Dermis blood vessel endothelial cell (primary cell): Measurements from ENCODE around the gene KCNMB3. TPM values are rescaled to one million over a fixed set of nuclear protein-coding genes. Genes with fewer than 3 reads are reported as not detected.
A peak's percentile ranks its signal among the peaks of the same experiment; 100 is the strongest.
"Not testable (repeated sequence)": the region's sequence is repeated elsewhere in the genome, so short reads cannot be mapped to it uniquely, and the experiment has no call there.

Source experiments
- DNase-seq: peaks from one replicate; pipeline ENCODE4 v3.0.0; 2010
- total RNA-seq: library from RNA; depleted of rRNA; stranded (reverse); fragments of >200 nt; gene quantifications from 2 replicates; pipeline ENCODE4 v1.2.3, GENCODE V29; 2014

Gene KCNMB3, protein sequence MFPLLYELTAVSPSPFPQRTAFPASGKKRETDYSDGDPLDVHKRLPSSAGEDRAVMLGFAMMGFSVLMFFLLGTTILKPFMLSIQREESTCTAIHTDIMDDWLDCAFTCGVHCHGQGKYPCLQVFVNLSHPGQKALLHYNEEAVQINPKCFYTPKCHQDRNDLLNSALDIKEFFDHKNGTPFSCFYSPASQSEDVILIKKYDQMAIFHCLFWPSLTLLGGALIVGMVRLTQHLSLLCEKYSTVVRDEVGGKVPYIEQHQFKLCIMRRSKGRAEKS
- 2.6 and 3.9 TPM in 2 replicates for total RNA-seq

DNA sequence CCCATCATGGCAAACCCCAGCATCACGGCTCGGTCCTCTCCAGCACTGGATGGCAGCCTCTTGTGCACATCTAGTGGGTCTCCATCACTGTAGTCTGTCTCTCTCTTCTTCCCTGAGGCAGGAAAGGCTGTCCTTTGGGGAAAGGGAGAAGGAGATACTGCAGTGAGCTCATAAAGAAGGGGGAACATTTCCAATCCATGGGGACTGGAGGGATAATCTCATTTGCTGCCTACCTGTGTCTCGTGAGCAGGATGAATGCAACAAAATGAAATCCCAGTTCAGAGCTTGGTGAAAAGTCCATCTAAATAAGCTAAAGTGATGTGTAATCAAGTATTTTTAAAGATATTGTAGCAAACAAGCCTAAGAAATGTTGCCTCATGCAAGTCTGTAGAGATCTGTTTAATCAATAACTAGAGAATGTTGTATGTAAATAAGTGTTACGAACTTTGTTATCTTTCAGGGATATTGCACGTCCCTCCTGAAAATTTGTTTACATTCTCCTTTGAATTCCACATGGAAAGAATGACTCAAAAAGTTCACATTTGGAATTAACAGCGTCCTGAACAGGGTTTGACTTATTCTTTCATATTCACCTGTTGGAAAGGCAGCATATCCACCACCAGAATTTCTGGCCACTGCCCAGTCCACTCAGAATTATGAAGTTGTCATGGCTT is at the start of gene KCNMB3:
TSS of gene KCNMB3 (minus strand) at position 312 of the 674 bp plus-strand sequence. CDS start at position 188, 124 bp downstream.
- no peak for DNase-seq

DNA sequence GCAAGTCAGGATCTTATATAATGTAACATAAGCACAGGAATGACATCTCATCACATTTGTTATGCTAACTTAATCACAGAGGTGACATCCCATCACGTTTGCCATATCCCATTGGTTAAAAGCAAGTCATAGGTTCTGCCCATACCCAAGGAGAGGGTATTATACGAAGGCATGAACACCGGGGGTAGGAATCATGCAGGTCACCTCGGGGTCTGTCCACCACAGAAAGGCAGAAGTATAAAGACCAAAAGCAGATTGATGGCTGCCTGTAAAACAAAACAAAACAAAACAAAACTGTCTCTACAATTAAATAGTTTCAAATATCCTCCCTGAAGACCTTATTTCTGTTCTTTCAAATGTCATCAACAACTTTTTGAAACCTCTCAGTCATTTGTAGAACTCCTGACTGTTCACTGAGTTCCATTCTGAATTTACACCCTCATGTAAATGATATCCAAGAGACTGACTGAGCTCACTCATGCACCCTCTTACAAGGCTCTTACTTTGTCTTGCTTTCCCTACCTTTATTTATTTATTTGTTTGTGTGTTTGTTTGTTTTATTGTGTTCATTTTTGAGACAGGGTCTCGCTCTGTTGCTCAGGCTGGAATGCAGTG is 49.2 kb upstream of the KCNMB3 start:
- DNase-seq = no peak

DNA sequence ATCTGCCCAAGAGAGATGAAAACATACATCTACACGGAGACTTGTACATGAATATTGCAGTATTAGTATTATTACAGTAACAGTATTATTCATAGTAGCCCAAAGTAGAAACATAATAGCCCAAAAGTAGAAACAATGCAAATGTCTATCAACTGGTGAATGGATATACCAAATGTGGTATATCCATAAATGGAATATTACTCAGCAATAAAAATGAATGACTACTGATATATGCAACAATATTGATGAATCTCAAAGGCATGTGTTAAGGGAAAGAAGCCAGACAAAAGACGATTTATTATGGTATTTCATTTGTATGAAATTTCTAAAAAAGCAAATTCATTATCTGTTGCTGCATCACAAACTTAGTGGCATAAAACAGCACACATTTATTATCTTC is 48.4 kb upstream of the KCNMB3 start:
- DNase-seq = no peak

DNA sequence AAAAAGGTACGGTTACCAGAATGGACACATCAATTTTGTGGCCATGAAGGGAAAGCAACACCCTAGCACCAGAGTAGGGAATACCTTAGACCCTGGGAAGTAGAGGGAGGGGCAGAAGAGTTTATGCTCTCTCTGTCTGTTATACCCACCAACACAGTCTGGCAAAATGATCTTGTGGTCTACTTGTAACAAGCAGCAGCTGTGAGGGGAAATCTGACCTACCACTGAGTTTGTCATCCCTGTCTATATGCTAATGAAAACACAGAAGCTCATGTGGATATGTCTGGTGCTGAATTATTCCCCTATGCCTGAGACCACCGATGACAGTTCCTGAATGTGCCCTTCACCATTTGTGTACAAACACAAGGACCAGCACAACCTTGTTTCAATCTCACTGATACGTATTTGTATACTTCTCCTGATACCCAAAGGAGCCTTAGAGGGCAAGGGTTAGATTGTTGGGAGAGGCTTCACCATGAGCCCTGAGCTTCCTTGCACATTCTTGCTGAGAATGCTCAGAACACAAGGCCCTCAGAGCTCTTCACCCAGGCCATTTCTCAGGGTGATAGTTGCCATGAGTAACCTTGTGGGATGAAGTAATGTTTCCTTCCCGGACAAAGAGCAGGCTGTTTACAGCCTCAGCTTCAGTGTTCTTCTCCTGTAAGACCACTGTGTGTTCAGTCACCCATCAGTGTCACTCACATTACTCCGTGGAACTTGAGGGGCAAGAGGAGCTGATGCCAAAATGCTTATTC is 47.2 kb upstream of the KCNMB3 start:
- DNase-seq = peak; percentile 30

DNA sequence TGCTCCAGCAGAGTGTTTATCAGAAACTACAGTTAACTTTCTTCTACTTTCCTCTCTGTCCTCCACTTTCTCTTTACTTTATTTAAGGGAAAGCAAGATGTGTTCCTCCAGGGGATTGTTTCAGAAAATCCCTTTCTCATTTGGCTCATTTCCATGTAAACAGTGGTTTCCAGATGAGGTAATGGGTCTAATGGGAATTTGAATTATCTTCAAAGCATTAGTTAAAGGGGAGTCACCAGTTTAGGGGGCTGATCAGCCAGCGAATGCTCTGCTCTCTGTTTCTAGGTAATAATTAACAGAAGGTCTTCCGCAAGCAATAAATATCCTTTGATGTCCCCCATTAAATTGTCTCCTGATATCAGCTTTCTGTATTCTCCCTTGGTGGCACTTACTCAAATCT is 41.5 kb upstream of the KCNMB3 start:
- DNase-seq = no peak

DNA sequence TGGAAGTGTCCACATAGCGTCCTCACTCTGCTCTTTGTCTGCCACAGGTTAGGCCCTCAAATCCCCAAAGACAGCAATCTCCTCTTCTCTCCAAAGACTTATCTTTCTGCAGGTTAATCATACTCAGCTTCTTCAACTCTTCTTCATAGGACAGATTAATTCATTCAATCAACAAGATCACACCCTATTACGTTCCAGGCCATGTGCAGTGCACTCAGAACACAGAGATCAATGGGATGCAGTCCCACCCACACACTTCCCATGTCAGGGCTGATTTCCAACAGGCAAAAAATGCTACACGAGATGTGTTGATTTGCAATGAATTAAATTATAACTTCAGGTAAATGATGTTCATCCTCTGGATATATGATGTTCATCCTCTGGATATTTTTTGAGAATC is 38.4 kb upstream of the KCNMB3 start:
- DNase-seq = no peak

DNA sequence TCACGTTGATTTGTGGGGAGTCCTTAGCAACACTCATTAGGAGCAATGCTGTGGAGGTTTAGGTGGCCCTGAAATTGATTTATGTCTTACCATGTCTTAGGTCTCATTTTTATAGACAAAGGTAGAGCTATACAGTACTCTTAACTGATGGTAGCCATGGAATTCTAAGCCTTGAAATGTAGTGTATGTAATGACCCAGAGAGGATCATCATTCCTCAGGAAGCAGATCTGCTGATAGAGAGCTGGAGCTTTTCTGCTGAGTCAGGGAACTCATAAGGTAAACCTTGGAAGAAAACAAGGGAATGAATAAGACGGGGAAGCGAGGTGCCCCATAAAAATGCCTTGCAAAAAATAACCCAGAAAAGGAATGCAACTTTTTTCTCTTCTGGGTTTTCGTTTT is 37.9 kb upstream of the KCNMB3 start:
- no peak for DNase-seq

DNA sequence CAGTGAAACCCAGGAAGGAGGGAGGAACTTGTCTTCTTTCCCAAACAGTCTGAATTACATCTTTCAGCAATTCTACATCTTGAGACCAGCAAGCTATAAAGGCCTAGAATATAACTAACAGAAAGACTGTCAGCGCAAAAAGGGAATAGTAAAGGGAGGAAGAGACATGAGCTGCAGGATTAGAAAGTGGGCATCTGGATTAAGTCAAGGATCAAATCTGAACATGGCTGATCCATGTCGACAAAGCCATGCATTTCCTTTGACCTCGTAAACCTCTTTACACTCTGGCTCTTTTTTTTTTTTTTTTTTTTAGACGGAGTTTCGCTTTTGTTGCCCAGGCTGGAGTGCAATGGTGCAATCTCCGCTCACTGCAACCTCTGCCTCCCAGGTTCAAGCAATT is 35.4 kb upstream of the KCNMB3 start:
- no peak for DNase-seq

DNA sequence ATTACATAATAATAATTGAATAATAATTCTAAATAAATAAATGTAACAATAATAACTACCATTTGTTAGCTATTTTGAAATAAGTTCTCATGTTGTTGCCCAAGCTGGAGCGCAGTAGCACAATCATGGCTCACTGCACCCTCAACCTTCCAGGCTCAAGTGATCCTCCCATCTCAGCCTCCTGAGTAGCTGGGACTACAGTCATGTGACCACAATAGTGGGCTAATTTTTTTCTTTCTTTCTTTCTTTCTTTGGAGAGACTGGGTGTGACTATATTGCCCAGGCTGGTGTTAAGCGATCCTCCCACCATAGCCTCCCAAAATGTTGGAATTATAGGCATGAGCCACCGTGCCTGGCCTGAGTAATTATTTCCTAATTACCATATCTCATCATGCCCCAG is 30.9 kb upstream of the KCNMB3 start:
- no peak for DNase-seq

DNA sequence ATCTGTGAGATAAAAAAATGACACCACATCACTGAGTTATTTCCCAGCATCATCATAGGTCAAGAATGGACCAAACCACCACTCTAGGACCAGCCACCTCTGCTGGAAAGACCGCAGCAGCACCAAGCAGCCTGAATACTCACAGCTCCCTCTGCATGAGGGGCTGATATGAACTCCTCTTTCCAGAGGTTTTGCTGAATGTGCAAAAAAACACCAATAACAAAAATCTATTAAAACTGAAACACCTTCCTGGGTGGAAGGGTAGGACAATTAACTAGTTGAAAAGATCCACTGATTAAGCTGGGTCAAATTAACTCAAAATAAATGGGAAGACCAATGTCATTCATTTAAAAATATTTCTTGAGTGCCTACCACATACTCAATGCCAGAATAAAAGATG is 28.9 kb upstream of the KCNMB3 start:
- DNase-seq = no peak

DNA sequence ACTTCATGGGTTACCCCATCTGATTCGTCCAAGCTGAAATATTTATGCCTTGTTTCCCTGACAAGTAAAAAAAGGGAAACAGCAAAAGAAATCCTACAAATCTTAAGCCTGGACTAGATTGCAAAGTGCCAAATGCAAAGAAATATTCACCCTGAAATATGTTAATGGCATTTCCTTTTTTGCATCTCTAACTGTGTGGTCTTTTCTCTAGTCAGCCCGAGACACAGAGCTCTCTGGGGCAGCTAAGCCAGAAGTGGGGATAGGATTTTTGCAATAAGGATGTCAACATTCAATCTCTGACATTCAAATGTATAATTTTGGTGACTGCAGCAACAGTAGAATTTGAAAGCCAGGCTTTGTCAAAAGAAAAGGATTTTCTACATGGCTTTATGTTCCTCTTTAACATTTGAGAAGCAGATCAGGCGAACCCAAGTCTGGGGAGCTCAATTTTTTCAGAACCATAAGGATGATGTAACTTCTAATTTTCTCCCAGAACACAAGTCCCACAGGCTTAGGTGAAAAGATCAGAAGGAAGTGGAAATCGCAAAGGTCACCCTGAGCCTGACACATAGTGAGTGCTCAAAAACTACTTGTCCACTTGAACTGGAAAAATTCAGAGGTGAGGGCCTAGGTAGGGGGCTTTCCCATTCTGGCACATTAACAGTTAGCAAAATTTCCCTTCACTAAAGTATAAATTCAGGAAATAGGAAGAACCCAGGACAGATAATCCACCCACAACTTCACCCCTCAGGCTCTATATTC is 28.2 kb upstream of the KCNMB3 start:
- DNase-seq = no peak

DNA sequence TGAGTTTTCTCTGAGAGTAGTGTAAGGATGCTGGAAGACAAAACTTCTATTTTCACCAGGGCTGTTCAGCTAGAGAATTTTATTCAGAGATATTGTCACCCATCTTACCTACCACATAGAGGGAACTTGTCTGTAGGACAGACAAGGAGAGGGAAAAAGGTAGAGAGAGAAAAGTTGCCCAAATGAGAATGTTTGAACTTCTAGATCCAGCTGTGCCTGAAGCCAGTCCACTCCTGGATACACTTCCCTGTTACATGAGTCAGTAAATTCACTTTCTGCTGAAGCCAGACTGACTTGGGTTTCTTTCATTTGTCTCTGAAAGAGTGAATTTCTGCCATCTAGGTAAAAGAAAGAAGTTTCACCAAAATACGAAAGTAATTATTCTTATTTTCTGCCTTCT is 27.2 kb upstream of the KCNMB3 start:
- no peak for DNase-seq

DNA sequence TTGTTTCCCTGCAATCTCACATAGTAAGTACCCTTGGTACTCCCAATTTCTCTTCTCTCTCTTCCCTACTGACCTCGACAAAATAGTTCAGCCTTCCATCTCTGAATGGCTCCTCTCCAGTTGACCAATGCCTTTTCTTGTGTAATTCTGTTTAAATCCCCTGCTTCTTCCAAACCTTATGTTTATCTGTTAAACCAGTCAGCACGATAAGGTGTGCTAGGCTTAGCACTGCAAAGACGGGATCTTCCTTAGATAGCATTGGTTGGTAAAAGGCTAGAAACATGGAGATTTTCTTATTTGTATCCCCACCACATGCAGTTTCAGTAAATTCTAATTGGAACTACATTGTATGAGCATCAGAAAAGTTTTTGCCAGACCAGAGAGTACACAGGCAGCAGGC is 25.8 kb upstream of the KCNMB3 start:
- DNase-seq = no peak

DNA sequence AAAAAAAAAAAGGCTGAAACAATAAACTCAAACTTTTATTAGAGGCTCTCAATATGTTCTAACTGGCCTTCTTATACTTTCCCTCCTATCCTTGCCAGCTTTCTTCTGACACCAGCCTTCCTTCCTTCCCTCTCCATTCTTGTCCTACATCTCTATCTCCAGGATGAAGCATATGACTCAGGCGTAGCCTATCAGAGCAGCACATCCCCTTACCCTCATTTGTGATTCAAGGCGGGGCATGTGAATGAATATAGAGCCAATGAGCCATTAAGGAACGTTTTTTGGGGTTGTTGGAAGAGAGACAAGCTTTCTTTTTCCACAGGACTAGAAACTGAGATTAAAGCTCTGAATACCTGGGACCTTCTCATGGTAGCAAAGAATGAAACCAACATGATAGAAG is 25.1 kb upstream of the KCNMB3 start:
- no peak for DNase-seq

DNA sequence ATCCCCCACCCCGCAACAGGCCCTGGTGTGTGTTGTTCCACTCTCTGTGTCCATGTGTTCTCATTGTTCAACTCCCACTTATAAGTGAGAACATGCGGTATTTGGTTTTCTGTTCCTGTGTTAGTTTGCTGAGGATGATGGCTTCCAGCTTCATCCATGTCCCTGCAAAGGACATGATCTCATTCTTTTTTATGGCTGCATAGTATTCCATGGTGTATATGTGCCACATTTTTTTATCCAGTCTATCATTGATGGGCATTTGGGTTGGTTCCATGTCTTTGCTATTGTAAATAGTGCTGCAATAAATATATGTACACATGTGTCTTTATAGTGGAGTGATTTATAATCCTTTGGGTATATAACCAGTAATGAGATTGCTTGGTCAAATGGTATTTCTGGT is 23.5 kb upstream of the KCNMB3 start:
- DNase-seq = not testable (repeated sequence)

DNA sequence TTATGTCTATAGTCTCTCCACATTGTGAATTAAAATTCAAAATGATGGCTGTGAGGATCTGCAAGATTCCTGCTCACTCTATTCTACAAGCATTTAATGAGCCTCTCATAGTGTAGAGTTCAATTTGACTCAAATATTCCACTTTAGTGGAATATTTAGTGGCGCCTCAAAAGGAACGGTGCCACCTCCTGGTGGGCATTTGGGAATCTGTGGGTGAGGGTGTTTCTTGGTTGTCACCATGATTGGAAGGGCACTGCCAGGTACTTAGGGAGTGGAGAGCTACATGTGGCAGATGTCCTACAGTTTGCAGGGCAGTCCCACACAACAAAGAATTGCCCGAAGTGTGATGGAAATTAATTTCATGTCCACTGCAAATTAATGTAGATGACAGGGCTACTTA is 21.5 kb upstream of the KCNMB3 start:
- DNase-seq = peak; percentile 62

DNA sequence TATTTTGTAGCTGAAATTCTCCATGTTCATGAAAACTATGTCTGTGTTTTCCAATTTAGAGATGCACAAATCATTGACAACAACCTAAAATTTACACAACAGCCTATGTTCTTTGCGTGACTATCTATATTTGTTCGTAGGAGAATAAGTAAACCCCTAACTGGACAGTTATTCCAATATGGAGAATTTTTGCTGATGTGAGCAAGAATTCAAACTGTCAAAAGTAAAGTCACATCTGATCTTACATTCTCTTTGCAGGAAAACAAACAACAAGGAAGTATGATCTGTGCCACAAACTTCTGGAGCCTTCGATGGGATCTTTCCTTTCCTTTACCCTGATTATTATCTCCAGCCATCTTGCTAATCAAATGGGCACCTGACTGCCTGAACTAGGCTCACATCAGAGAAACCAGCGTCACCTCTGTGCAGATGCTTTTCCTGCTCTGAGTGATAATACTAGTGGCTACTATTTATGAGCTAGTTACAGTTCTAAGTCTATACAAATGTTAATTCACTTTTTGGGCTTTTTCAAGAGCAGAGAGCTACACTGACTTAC is 18.3 kb upstream of the KCNMB3 start:
- no peak for DNase-seq

DNA sequence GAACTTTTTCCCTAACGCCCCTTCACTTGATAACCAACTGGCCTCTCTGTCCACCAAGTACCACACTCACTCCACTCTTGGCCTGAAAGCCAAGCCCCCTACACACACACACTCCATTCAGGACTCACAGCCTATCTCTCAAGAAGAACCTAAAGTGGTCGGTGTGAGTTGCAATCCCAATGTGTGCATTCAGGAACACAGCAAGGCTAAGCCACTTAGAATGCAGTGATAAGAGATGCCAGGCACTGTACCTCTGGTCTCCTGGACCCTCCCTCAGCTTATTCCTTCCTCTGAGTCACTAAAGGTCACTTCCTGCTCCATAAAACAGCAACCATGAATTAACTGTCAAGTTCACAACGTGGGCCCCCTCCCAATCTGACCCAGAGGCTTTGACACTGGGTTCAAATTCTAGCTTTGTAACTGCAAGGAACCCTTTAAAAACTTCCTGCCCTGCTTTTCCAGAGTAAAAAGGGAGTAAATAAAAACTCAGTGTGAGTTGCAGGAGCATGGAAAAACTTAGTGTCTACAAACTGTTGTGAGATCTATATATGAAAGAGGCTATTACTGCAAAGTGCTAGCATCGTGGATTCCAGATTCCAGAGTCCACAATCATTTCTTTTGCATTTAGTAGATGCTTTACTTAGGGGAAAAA is 17.6 kb upstream of the KCNMB3 start:
- peak; percentile 37 for DNase-seq

DNA sequence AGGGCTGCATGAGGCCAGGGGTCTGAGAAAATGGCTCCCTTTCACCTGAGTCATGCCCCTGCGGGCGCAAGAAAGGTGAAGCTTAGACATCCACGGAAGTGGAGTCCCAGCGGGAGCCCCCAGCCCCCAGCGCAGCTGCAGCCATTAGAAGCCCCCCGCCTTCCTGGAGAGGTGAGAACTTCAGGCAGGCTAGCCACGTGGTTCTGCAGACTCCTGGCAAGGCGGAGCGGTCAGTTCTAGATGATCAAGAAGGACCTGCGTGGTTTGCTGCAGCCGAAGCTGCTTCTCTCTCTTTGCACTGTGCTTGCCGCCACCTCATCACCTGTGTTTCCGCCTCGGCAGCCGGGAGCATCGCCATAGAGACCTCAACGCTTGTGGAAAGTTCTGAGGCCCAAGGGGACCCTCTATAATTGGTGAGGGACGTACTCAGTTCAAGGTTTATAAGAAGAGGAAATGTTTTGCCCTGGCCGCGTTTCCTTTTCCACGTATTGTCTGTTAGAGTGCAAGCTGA is 15.8 kb upstream of the KCNMB3 start:
- DNase-seq = peak; percentile 93

DNA sequence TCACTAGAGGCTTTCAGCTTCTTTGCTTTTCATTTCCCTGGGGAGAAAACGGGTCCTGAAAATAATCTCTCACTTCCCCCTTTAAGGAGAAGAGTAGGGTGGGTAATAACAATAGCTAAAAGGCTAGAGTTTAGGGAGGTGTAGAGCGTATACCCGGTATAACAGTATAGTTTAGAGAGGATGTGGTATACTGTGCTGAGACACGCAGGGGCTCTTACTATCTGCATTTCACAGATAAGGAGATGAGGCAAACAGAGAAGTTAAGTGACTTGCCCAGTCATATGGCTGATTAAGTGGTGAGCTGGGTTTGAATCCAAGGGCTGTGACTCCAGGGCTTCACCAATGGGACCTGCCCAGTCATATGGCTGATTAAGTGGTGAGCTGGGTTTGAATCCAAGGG is 15.0 kb upstream of the KCNMB3 start:
- DNase-seq = no peak

DNA sequence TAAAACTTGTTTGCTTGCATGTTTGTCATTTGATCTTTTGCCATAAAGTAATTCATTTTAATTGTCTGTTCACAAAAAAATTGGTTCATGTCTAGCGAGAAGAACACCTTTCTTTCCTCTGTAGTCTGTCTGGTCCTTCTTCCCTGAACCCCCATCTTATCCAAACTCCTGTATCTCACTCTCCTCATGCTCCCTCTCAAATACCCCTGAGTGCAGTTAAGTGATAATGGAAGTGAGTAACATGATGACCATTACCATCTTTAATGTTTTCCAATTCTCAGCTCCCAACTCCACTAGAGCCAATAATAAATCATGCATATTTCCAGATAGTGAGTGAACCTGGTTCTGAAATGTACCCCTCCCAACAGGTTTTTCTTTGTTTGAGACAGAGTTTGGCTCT is 14.2 kb upstream of the KCNMB3 start:
- DNase-seq = no peak

DNA sequence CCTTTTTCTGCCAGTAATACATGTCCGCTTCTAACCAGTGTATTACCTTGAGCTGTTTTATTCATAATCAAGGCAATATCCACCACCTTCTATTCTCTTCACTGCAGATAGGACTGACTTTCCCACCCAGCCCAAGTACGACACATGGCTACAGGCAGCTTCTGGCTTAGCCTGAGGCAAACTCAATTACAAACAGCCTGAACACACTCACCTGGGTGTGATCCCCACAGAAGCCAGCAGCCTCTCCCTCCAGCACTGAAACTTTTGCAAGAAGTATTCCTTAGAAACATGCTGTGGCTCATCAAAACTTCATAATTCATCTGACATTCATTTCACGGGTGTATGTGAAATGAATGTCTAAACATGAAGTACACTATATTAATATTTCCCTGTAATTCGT is 13.5 kb upstream of the KCNMB3 start:
- DNase-seq = no peak
